Measurements from ENCODE around the gene KLHL12.

DNA sequence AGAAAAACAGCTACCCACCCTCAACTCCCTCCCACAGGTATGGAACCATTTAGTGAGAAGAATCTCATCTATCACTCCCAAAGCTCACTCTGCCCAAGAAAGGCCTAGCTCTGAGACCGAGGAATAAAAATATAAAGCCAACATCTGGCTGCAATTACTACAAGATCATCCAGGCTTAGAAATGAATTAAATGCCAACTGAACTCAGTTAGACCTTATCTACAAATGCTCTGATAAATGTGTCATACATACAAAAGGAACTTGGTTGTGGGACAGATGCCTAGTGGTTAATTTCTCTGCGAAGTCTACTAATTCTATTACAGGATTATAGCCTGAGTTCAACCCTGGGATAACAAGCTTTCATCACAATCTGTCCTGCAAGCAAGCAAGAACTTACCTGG is 24.4 kb upstream of the KLHL12 start:
- TF ChIP-seq EZH2 (IDR thresholded peaks at IDR 0.05; ENCODE audit: borderline replicate concordance, insufficient read depth, low read length, poor library complexity, severe bottlenecking) = no peak
- TF ChIP-seq CTCF (IDR thresholded peaks at IDR 0.05; ENCODE audit: poor library complexity, severe bottlenecking) = no peak
- no peak for TF ChIP-seq RAD21 (conservative IDR thresholded peaks at IDR 0.05)
- no peak for TF ChIP-seq POLR2AphosphoS5 (IDR thresholded peaks at IDR 0.05)
- TF ChIP-seq EP300 (conservative IDR thresholded peaks at IDR 0.05; ENCODE audit: poor library complexity, severe bottlenecking) = no peak
- TF ChIP-seq, protein P1, sequence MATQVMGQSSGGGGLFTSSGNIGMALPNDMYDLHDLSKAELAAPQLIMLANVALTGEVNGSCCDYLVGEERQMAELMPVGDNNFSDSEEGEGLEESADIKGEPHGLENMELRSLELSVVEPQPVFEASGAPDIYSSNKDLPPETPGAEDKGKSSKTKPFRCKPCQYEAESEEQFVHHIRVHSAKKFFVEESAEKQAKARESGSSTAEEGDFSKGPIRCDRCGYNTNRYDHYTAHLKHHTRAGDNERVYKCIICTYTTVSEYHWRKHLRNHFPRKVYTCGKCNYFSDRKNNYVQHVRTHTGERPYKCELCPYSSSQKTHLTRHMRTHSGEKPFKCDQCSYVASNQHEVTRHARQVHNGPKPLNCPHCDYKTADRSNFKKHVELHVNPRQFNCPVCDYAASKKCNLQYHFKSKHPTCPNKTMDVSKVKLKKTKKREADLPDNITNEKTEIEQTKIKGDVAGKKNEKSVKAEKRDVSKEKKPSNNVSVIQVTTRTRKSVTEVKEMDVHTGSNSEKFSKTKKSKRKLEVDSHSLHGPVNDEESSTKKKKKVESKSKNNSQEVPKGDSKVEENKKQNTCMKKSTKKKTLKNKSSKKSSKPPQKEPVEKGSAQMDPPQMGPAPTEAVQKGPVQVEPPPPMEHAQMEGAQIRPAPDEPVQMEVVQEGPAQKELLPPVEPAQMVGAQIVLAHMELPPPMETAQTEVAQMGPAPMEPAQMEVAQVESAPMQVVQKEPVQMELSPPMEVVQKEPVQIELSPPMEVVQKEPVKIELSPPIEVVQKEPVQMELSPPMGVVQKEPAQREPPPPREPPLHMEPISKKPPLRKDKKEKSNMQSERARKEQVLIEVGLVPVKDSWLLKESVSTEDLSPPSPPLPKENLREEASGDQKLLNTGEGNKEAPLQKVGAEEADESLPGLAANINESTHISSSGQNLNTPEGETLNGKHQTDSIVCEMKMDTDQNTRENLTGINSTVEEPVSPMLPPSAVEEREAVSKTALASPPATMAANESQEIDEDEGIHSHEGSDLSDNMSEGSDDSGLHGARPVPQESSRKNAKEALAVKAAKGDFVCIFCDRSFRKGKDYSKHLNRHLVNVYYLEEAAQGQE (IDR thresholded peaks at IDR 0.05; ENCODE audit: borderline replicate concordance) = no peak
- TF ChIP-seq TAF1 (IDR thresholded peaks at IDR 0.05; ENCODE audit: low read depth) = no peak
